ENCODE results near the gene CSNK2B. TPM values are rescaled to one million over a fixed set of nuclear protein-coding genes. Genes with fewer than 3 reads are reported as not detected.
A peak's percentile ranks its signal among the peaks of the same experiment; 100 is the strongest.

CSNK2B gene
- total RNA-seq, 1 donor from 2014 or later, result 163 TPM

- H3K27me3 Mint-ChIP-seq, result no peaks in the 10 kb centered on the region
- no peak for TF ChIP-seq CTCF (IDR thresholded peaks at IDR 0.05; ENCODE audit: unreplicated experiment)
- no peak overlapping the region for H3K27ac Mint-ChIP-seq
- H3K4me3 Mint-ChIP-seq (ENCODE audit: low read depth), result no peak overlapping the region
- peaks cover 1% of the 10 kb centered on the region for H3K4me1 Mint-ChIP-seq (ENCODE audit: low read depth)
- no peak for DNase-seq (ENCODE audit: low spot score, unreplicated experiment)
- no peaks in the 10 kb centered on the region for H3K9me3 Mint-ChIP-seq (ENCODE audit: low read depth)
- peaks cover 42% of the 10 kb centered on the region for H3K36me3 Mint-ChIP-seq (ENCODE audit: insufficient read depth)
Observed at GRCh38 chr6:31627690-31628287, 38.1 kb upstream of the CSNK2B start.

GRCh38 chr6:31629014-31629413 is 36.9 kb upstream of the CSNK2B start:
- H3K9me3 Mint-ChIP-seq (ENCODE audit: low read depth), result no peaks in the 10 kb centered on the region
- no peak for DNase-seq (ENCODE audit: low spot score, unreplicated experiment)
- no peak overlapping the region for H3K27ac Mint-ChIP-seq
- no peak overlapping the region for H3K4me3 Mint-ChIP-seq (ENCODE audit: low read depth)
- H3K36me3 Mint-ChIP-seq (ENCODE audit: insufficient read depth), result peaks cover 42% of the 10 kb centered on the region
- H3K4me1 Mint-ChIP-seq (ENCODE audit: low read depth), result no peaks in the 10 kb centered on the region
- no peaks in the 10 kb centered on the region for H3K27me3 Mint-ChIP-seq
- TF ChIP-seq CTCF (IDR thresholded peaks at IDR 0.05; ENCODE audit: unreplicated experiment), result no peak

- TF ChIP-seq CTCF (IDR thresholded peaks at IDR 0.05; ENCODE audit: unreplicated experiment), result no peak
- H3K4me3 Mint-ChIP-seq (ENCODE audit: low read depth), result no peak overlapping the region
- no peaks in the 10 kb centered on the region for H3K9me3 Mint-ChIP-seq (ENCODE audit: low read depth)
- H3K36me3 Mint-ChIP-seq (ENCODE audit: insufficient read depth), result peaks cover 42% of the 10 kb centered on the region
- no peaks in the 10 kb centered on the region for H3K4me1 Mint-ChIP-seq (ENCODE audit: low read depth)
- H3K27me3 Mint-ChIP-seq, result no peaks in the 10 kb centered on the region
- H3K27ac Mint-ChIP-seq, result peak overlapping the region; percentile 33
- DNase-seq (ENCODE audit: low spot score, unreplicated experiment), result no peak
Observed at GRCh38 chr6:31630177-31630934, 35.5 kb upstream of the CSNK2B start.

GRCh38 chr6:31631209-31631608 is 34.7 kb upstream of the CSNK2B start:
- H3K4me3 Mint-ChIP-seq (ENCODE audit: low read depth), result no peak overlapping the region
- peak overlapping the region; percentile 81 for H3K27ac Mint-ChIP-seq
- H3K9me3 Mint-ChIP-seq (ENCODE audit: low read depth), result no peaks in the 10 kb centered on the region
- TF ChIP-seq CTCF (IDR thresholded peaks at IDR 0.05; ENCODE audit: unreplicated experiment), result no peak
- no peaks in the 10 kb centered on the region for H3K4me1 Mint-ChIP-seq (ENCODE audit: low read depth)
- H3K27me3 Mint-ChIP-seq, result no peaks in the 10 kb centered on the region
- H3K36me3 Mint-ChIP-seq (ENCODE audit: insufficient read depth), result peaks cover 39% of the 10 kb centered on the region
- no peak for DNase-seq (ENCODE audit: low spot score, unreplicated experiment)

GRCh38 chr6:31631681-31632278 is 34.1 kb upstream of the CSNK2B start:
- Mint-ChIP-seq H3K4me3 (ENCODE audit: low read depth) (no peak overlapping the region), H3K36me3 (ENCODE audit: insufficient read depth) (peaks cover 36% of the 10 kb centered on the region), H3K27me3 (no peaks in the 10 kb centered on the region), H3K4me1 (ENCODE audit: low read depth) (no peaks in the 10 kb centered on the region), H3K9me3 (ENCODE audit: low read depth) (no peaks in the 10 kb centered on the region), H3K27ac (no peak overlapping the region)
- TF ChIP-seq CTCF (IDR thresholded peaks at IDR 0.05; ENCODE audit: unreplicated experiment), result no peak
- no peak for DNase-seq (ENCODE audit: low spot score, unreplicated experiment)

All from progenitor cell of endocrine pancreas (in vitro differentiated cells).